Upper lobe of left lung (tissue), 6 donors: ENCODE data around the gene PIK3C2G. TPM values are rescaled to one million over a fixed set of nuclear protein-coding genes. Genes with fewer than 3 reads are reported as not detected.

Experiments
- ATAC-seq, 2 donors: fragments of 200-7000 bp; cut with Tn5 transposase; one replicate each; pipeline ENCODE4 v1.9.1; 2022; ENCODE audit warnings: mild to moderate bottlenecking in 2 of 2, moderate library complexity in 2 of 2; ENCODE audit not compliant: low FRiP score in 2 of 2
- DNase-seq, 2 donors: peaks; one replicate each; pipeline ENCODE4 v3.0.0-alpha.2; 2019 to 2020
- H3K27ac ChIP-seq, 4 donors: fragments of 200-600 bp; sonication (generic); one replicate each; pipeline ENCODE4 v1.5.1; 2016 to 2019
- H3K27me3 ChIP-seq, 4 donors: fragments of 200-600 bp; sonication (generic); one replicate each; pipeline ENCODE4 v1.5.1; 2017 to 2019
- H3K36me3 ChIP-seq, 4 donors: fragments of 200-600 bp; sonication (generic); one replicate each; pipeline ENCODE4 v1.5.1; 2016 to 2019
- H3K4me1 ChIP-seq, 4 donors: fragments of 200-600 bp; sonication (generic); one replicate each; pipeline ENCODE4 v1.5.1; 2018 to 2019
- H3K4me3 ChIP-seq, 4 donors: fragments of 200-600 bp; sonication (generic); one replicate each; pipeline ENCODE4 v1.5.1; 2017 to 2019; ENCODE audit warnings: mild to moderate bottlenecking in 2 of 4, moderate library complexity in 1 of 4
- H3K9me3 ChIP-seq, 4 donors: fragments of 200-600 bp; sonication (generic); one replicate each; pipeline ENCODE4 v1.5.1; 2018 to 2019
- CTCF ChIP-seq, 6 experiments: fragments of 450-650 bp in 4 of 6; fragments of 200-600 bp in 2 of 6; sonication (generic) in 2 of 6; IDR thresholded peaks; one replicate each; pipeline ENCODE4 v1.5.1; 2016 to 2019; ENCODE audit warnings: antibody characterized with exemption in 6 of 6
- EP300 ChIP-seq, 4 donors: sonication (generic); formaldehyde crosslinking; IDR thresholded peaks; one replicate each; pipeline ENCODE4 v1.5.1; 2017; ENCODE audit warnings: antibody characterized with exemption in 4 of 4, control low read depth in 2 of 4
- POLR2A ChIP-seq, 4 donors: fragments of 450-650 bp; IDR thresholded peaks; one replicate each; pipeline ENCODE4 v1.5.1; 2016 to 2017; ENCODE audit warnings: antibody characterized with exemption in 4 of 4, mild to moderate bottlenecking in 2 of 4
- POLR2AphosphoS5 ChIP-seq, 2 donors: sonication (generic); formaldehyde crosslinking; IDR thresholded peaks; one replicate each; pipeline ENCODE4 v1.5.1; 2017; ENCODE audit warnings: antibody characterized with exemption in 2 of 2
- WGBS, 2 donors: methylation state at CpG; one replicate each; pipeline ENCODE4 v1.1.5; 2017 to 2018; 5-methylcytosine and 5-hydroxymethylcytosine counted together
- total RNA-seq, 6 donors: library from RNA; depleted of rRNA in 4 of 6; stranded (reverse); fragments of >200 nt in 4 of 6; gene quantifications; one replicate each; pipeline versions ENCODE4 v1.1.0 to v1.2.1, GENCODE V29; 2016 to 2021
- donor health status: DM: no; HTN: no; CAD: no; lungs with moderate emphysema.
- donor health status: DM: no; HTN: yes; CAD: no; lungs with severe emphysema.

Gene PIK3C2G
- total RNA-seq, 6 donors from 2014 or later = 0.33 to 3.1 (median 0.39) TPM; not detected in 1

GRCh38 chr12:18564306-18564705, 303.0 kb downstream of the PIK3C2G start:
- Histone ChIP-seq H3K4me1 (no peaks in the 10 kb centered on the region), H3K27me3 (no peaks in the 10 kb centered on the region), H3K27ac (no peak overlapping the region), H3K4me3 (no peak overlapping the region), H3K9me3 (no peaks in the 10 kb centered on the region), H3K36me3 (no peaks in the 10 kb centered on the region)
- TF ChIP-seq POLR2AphosphoS5 (IDR thresholded peaks at IDR 0.05) = no peak
- TF ChIP-seq EP300 (IDR thresholded peaks at IDR 0.05) = no peak
- no peak for TF ChIP-seq CTCF (IDR thresholded peaks at IDR 0.05)
- no peak for TF ChIP-seq POLR2A (IDR thresholded peaks at IDR 0.05)
- DNase-seq (no peak), ATAC-seq (no peak)
- 58 to 64% methylated on average over 1 of the region's 1 CpG for WGBS, 2 donors

GRCh38 chr12:18567787-18568186, 306.5 kb downstream of the PIK3C2G start:
- Histone ChIP-seq H3K4me1 (no peaks in the 10 kb centered on the region), H3K36me3 (no peaks in the 10 kb centered on the region), H3K9me3 (no peaks in the 10 kb centered on the region), H3K27ac (no peak overlapping the region), H3K4me3 (no peak overlapping the region), H3K27me3 (no peaks in the 10 kb centered on the region)
- 60 to 66% methylated on average over 2 of the region's 2 CpGs for WGBS, 2 donors
- DNase-seq = no peak
- TF ChIP-seq EP300 (IDR thresholded peaks at IDR 0.05) (no peak), POLR2A (IDR thresholded peaks at IDR 0.05) (no peak), POLR2AphosphoS5 (IDR thresholded peaks at IDR 0.05) (no peak), CTCF (IDR thresholded peaks at IDR 0.05) (no peak)
- no peak for ATAC-seq

GRCh38 chr12:18570543-18570942, 309.2 kb downstream of the PIK3C2G start:
- Histone ChIP-seq H3K27ac (no peak overlapping the region), H3K9me3 (no peaks in the 10 kb centered on the region), H3K36me3 (no peaks in the 10 kb centered on the region), H3K27me3 (no peaks in the 10 kb centered on the region), H3K4me3 (no peak overlapping the region), H3K4me1 (no peaks in the 10 kb centered on the region)
- ATAC-seq = no peak
- no peak for TF ChIP-seq EP300 (IDR thresholded peaks at IDR 0.05)
- TF ChIP-seq POLR2A (IDR thresholded peaks at IDR 0.05) = no peak
- no peak for TF ChIP-seq POLR2AphosphoS5 (IDR thresholded peaks at IDR 0.05)
- no peak for TF ChIP-seq CTCF (IDR thresholded peaks at IDR 0.05)
- WGBS, 2 donors = 88 to 93% methylated on average over 4 of the region's 4 CpGs
- no peak for DNase-seq

GRCh38 chr12:18576104-18576626, 314.8 kb downstream of the PIK3C2G start:
- no peak overlapping the region for H3K27ac ChIP-seq
- DNase-seq (no peak), ATAC-seq (no peak)
- H3K36me3 ChIP-seq = no peaks in the 10 kb centered on the region
- H3K27me3 ChIP-seq = no peaks in the 10 kb centered on the region
- no peak for TF ChIP-seq EP300 (IDR thresholded peaks at IDR 0.05)
- H3K4me1 ChIP-seq = no peaks in the 10 kb centered on the region
- H3K4me3 ChIP-seq = no peak overlapping the region
- no peaks in the 10 kb centered on the region for H3K9me3 ChIP-seq
- 60 to 71% methylated on average over 1 of the region's 1 CpG for WGBS, 2 donors

GRCh38 chr12:18576648-18577047, 315.3 kb downstream of the PIK3C2G start:
- H3K36me3 ChIP-seq = no peaks in the 10 kb centered on the region
- H3K9me3 ChIP-seq = no peaks in the 10 kb centered on the region
- no peak for ATAC-seq
- no peak overlapping the region for H3K4me3 ChIP-seq
- TF ChIP-seq POLR2A (IDR thresholded peaks at IDR 0.05) (no peak), CTCF (IDR thresholded peaks at IDR 0.05) (no peak), EP300 (IDR thresholded peaks at IDR 0.05) (no peak), POLR2AphosphoS5 (IDR thresholded peaks at IDR 0.05) (no peak)
- no peaks in the 10 kb centered on the region for H3K4me1 ChIP-seq
- DNase-seq = no peak
- 89 to 92% methylated on average over 1 of the region's 1 CpG for WGBS, 2 donors
- no peaks in the 10 kb centered on the region for H3K27me3 ChIP-seq
- no peak overlapping the region for H3K27ac ChIP-seq
